Sigmoid colon (tissue), 7 donors: ENCODE results near the gene MTRF1. TPM values are rescaled to one million over a fixed set of nuclear protein-coding genes. Genes with fewer than 3 reads are reported as not detected.

Experiments
- DNase-seq: peaks from one replicate; pipeline ENCODE4 v3.0.0-alpha.2; 2019
- H3K27ac ChIP-seq, 4 donors: fragments of 200-600 bp; sonication (generic); one replicate each; pipeline ENCODE4 v1.5.1; 2016 to 2019; ENCODE audit warnings: mild to moderate bottlenecking in 1 of 4
- H3K27me3 ChIP-seq, 3 donors: fragments of 200-600 bp; sonication (generic); one replicate each; pipeline ENCODE4 v1.5.1; 2019; ENCODE audit warnings: mild to moderate bottlenecking in 1 of 3
- H3K36me3 ChIP-seq, 4 donors: fragments of 200-600 bp; sonication (generic); one replicate each; pipeline ENCODE4 v1.5.1; 2016 to 2019
- H3K4me1 ChIP-seq, 4 donors: fragments of 200-600 bp; sonication (generic); one replicate each; pipeline ENCODE4 v1.5.1; 2017 to 2019
- H3K4me3 ChIP-seq, 4 donors: fragments of 200-600 bp; sonication (generic); one replicate each; pipeline ENCODE4 v1.5.1; 2017 to 2019; ENCODE audit warnings: mild to moderate bottlenecking in 2 of 4, moderate library complexity in 1 of 4
- H3K9me3 ChIP-seq, 4 donors: fragments of 200-600 bp in 3 of 4; sonication (generic) in 3 of 4; one replicate each; pipeline versions ENCODE4 v1.5.1 to v1.6.1; 2013 to 2019
- CTCF ChIP-seq, 4 experiments: fragments of 450-650 bp in 3 of 4; fragments of 200-600 bp in 1 of 4; IDR thresholded peaks; one replicate each; pipeline ENCODE4 v1.5.1; 2016 to 2019; ENCODE audit warnings: antibody characterized with exemption in 4 of 4, mild to moderate bottlenecking in 3 of 4, moderate library complexity in 2 of 4
- EP300 ChIP-seq, 4 donors: sonication (generic); formaldehyde crosslinking; IDR thresholded peaks; one replicate each; pipeline ENCODE4 v1.6.1; 2017; ENCODE audit warnings: antibody characterized with exemption in 4 of 4
- POLR2A ChIP-seq, 2 donors: fragments of 450-650 bp; IDR thresholded peaks; one replicate each; pipeline ENCODE4 v1.6.1; 2016; ENCODE audit warnings: antibody characterized with exemption in 2 of 2, mild to moderate bottlenecking in 2 of 2, moderate library complexity in 2 of 2
- POLR2AphosphoS5 ChIP-seq, 4 donors: sonication (generic); formaldehyde crosslinking; IDR thresholded peaks; one replicate each; pipeline ENCODE4 v1.6.1; 2017; ENCODE audit warnings: antibody characterized with exemption in 4 of 4
- WGBS, 2 donors: extraction: QIAGEN DNeasy Blood & Tissue Kit; methylation state at CpG; one replicate each; pipeline ENCODE4 v1.1.7; 2013; 5-methylcytosine and 5-hydroxymethylcytosine counted together
- intact Hi-C: fragments of 100-400 bp; cut with DNase I; formaldehyde crosslinking; loops from one replicate; pipeline ENCODE4 v1.15.1; 2023
- polyA plus RNA-seq, 3 donors: library from polyadenylated mRNA; stranded (reverse); fragments of 200-250 nt; gene quantifications; one replicate each; pipeline ENCODE4 v1.2.3, GENCODE V29; 2013
- total RNA-seq, 4 donors: library from RNA; depleted of rRNA; stranded (reverse); fragments of >200 nt; gene quantifications; one replicate each; pipeline ENCODE4 v1.1.0, GENCODE V29; 2016
- donor health status: healthy with polysubstance abuse.
- donor health status: Bipolar disorder and iron deficiency.
- donor health status: healthy.

Gene MTRF1
- total and polyA plus RNA-seq, 7 donors: 9.0 to 19.9 (median 12.5) TPM

GRCh38 chr13:41259875-41260501 lies 3.4 kb downstream of the MTRF1 start:
- H3K36me3 ChIP-seq: peaks cover 0 to 53% (median 7%) of the 10 kb centered on the region in 4 donors
- DNase-seq: no peak
- no peak for TF ChIP-seq POLR2A (IDR thresholded peaks at IDR 0.05)
- no peak for TF ChIP-seq EP300 (IDR thresholded peaks at IDR 0.05)
- TF ChIP-seq CTCF (IDR thresholded peaks at IDR 0.05): no peak
- no peak for TF ChIP-seq POLR2AphosphoS5 (IDR thresholded peaks at IDR 0.05)
- WGBS, 2 donors: 84 to 93% methylated on average over 6 of the region's 6 CpGs
- no peaks in the 10 kb centered on the region for H3K9me3 ChIP-seq
- no peak overlapping the region for H3K4me3 ChIP-seq
- intact Hi-C loops: loop anchor here (5.0 kb wide), 1 partner anchor 63 kb away; no protein-coding TSS in a partner anchor
- peaks cover 0 to 8% (median 5%) of the 10 kb centered on the region in 4 donors for H3K4me1 ChIP-seq
- no peaks in the 10 kb centered on the region for H3K27me3 ChIP-seq
- H3K27ac ChIP-seq: no peak overlapping the region

- H3K27ac ChIP-seq: no peak overlapping the region
- TF ChIP-seq POLR2AphosphoS5 (IDR thresholded peaks at IDR 0.05) (no peak), POLR2A (IDR thresholded peaks at IDR 0.05) (no peak)
- H3K4me1 ChIP-seq: peaks cover 0 to 2% (median 1%) of the 10 kb centered on the region in 4 donors
- H3K9me3 ChIP-seq: no peaks in the 10 kb centered on the region
- no peaks in the 10 kb centered on the region for H3K27me3 ChIP-seq
- intact Hi-C loops: no loop called here
- H3K4me3 ChIP-seq: no peak overlapping the region
- H3K36me3 ChIP-seq: peaks cover 7 to 76% (median 13%) of the 10 kb centered on the region in 4 donors
- no peak for DNase-seq
Measured at GRCh38 chr13:41257535-41257934, 5.8 kb downstream of the MTRF1 start.

GRCh38 chr13:41254902-41255301 lies 8.5 kb downstream of the MTRF1 start:
- 93 to 96% methylated on average over 1 of the region's 1 CpG for WGBS, 2 donors
- no peak overlapping the region for H3K4me3 ChIP-seq
- no peak for DNase-seq
- no peak for TF ChIP-seq POLR2A (IDR thresholded peaks at IDR 0.05)
- TF ChIP-seq EP300 (IDR thresholded peaks at IDR 0.05): no peak
- no peak for TF ChIP-seq POLR2AphosphoS5 (IDR thresholded peaks at IDR 0.05)
- no peak for TF ChIP-seq CTCF (IDR thresholded peaks at IDR 0.05)
- H3K27ac ChIP-seq: no peak overlapping the region
- no peaks in the 10 kb centered on the region for H3K9me3 ChIP-seq
- intact Hi-C loops: no loop called here
- peaks cover 2 to 75% (median 16%) of the 10 kb centered on the region in 4 donors for H3K36me3 ChIP-seq
- H3K27me3 ChIP-seq: no peaks in the 10 kb centered on the region
- H3K4me1 ChIP-seq: no peaks in the 10 kb centered on the region

GRCh38 chr13:41250993-41251392 lies 12.4 kb downstream of the MTRF1 start:
- no peaks in the 10 kb centered on the region for H3K9me3 ChIP-seq
- H3K36me3 ChIP-seq: peaks cover 0 to 64% (median 14%) of the 10 kb centered on the region in 4 donors
- H3K27ac ChIP-seq: no peak overlapping the region
- H3K27me3 ChIP-seq: no peaks in the 10 kb centered on the region
- no peaks in the 10 kb centered on the region for H3K4me1 ChIP-seq
- no peak overlapping the region for H3K4me3 ChIP-seq
- TF ChIP-seq POLR2A (IDR thresholded peaks at IDR 0.05): no peak
- no peak for TF ChIP-seq CTCF (IDR thresholded peaks at IDR 0.05)
- no peak for TF ChIP-seq POLR2AphosphoS5 (IDR thresholded peaks at IDR 0.05)
- TF ChIP-seq EP300 (IDR thresholded peaks at IDR 0.05): no peak
- intact Hi-C loops: no loop called here
- no peak for DNase-seq

- Histone ChIP-seq H3K4me1 (no peaks in the 10 kb centered on the region), H3K9me3 (no peaks in the 10 kb centered on the region), H3K36me3 (peaks cover 0 to 31% (median 4%) of the 10 kb centered on the region in 4 donors), H3K27ac (no peak overlapping the region), H3K27me3 (no peaks in the 10 kb centered on the region), H3K4me3 (no peak overlapping the region)
- intact Hi-C loops: no loop called here
- no peak for DNase-seq
- 96 to 97% methylated on average over 8 of the region's 8 CpGs for WGBS, 2 donors
- no peak for TF ChIP-seq CTCF (IDR thresholded peaks at IDR 0.05)
- no peak for TF ChIP-seq EP300 (IDR thresholded peaks at IDR 0.05)
- no peak for TF ChIP-seq POLR2AphosphoS5 (IDR thresholded peaks at IDR 0.05)
- no peak for TF ChIP-seq POLR2A (IDR thresholded peaks at IDR 0.05)
Measured at GRCh38 chr13:41246969-41247680, 16.3 kb downstream of the MTRF1 start.
